ENCODE measurements around the gene SHISA7.

DNA sequence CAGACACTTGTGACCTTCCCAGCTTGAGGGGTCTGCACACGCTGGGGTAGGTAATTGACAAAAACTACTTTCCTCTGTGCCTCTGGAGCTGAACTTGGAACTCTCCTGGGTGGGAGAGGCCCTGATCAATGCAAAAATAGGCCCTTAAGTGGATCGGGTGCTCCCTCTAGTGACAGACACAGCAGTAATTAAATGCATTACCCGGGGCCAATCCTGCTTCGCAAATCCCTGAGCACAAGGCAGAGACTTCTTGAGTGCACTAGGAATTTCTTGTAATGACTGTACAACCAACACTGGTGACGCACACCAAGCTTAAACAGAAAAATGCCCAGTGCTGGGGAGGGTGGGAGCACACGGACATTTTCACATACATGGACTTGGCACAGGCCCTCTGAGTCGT lies 24.9 kb downstream of the SHISA7 start:
- TF ChIP-seq POLR2A (IDR thresholded peaks at IDR 0.05) = no peak
- peak; percentile 46 to 80 (median 68) for TF ChIP-seq CTCF (IDR thresholded peaks at IDR 0.05)

Measured in esophagus squamous epithelium (tissue), 4 donors.